Renal cortical epithelial cell (primary cell): ENCODE data around the gene PPP1R14C. TPM values are rescaled to one million over a fixed set of nuclear protein-coding genes. Genes with fewer than 3 reads are reported as not detected.

Source experiments
- DNase-seq: peaks from one replicate; pipeline ENCODE4 v3.0.0-alpha.2; 2011; ENCODE audit warnings: low read depth
- total RNA-seq: library from RNA; depleted of rRNA; stranded (reverse); fragments of >200 nt; gene quantifications from 2 replicates; pipeline ENCODE4 v1.2.3, GENCODE V29; 2014

Gene PPP1R14C
- total RNA-seq, 1 donor from 2014 or later: 17.0 TPM

DNA sequence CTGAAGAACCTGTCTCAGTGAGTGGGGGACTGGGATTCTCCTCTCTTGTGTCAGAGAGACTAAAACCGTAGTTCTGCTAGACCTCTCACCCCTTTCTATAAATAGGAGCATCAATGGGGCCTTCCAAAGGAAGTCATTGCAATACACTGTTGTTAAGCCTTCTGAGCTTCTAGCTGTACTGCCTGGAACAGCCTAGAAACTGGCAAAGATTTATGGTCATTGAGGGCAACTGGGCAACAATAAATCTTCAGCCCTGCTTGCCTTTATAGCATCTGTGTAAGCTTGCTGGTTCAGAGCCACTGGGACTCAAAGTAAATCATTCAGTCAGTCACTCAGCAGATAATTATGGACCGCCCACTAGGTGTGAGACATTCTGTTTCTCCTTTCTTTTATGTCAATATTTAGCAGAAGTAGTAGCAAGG lies 53.2 kb downstream of the PPP1R14C start:
- DNase-seq: peak; percentile 80

DNA sequence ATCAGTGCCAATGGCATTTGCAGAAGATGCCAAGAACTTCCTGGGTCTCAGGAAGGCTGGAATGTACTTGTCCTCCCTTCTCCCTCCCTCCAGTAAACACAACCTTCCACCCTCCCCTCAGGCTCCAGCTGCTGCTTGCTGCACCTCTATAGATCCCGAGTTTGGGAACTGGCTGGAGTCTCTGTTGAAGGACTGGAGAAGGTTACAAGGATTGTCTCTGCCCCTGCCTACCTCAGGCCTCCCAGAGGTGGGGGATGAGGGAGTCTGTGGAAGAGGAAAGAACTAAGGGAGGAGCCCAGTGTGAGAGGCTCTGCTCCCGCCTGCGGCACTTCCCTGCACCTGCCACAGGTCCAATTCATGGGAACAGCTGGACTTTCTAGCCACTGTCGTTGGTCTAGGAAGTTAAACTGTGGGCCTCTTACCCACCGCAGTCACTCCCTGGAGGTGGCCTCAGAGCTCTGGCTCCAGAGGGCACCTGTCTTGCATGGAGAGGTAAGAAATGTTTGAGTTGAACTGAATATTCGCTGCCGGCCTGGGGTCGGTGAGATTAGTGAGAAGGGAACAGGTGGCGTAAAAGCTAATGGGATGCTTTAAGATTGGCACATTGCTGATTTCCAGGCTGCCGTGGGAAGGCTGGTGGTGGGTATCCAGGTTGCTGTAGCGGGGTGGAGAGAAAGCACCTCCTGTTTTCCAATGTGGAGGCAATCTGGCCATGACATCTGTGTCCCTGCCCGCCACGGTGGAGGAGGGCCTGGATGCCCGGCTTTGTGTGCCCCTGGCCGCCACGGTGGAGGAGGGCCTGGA lies 54.3 kb downstream of the PPP1R14C start:
- peak; percentile 60 for DNase-seq

DNA sequence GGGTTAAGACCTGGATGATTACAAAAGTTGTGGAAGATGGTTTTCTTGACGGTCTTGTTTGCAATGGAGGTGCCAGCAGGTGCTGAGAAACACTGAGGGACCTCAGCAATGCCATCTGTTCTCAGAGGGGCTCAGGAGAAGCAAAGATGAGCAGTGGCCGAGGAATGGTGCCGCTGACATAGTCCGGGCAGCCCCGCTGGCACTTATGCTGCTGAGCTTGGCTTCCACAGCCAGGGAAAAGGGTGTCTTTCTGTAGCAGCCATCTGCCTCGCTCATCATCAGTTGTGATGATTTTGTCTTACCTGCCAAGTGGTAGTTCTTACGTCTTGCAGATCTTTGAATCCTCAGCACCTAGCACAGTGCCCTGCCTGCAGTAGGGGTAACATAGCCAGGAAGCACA lies 55.7 kb downstream of the PPP1R14C start:
- no peak for DNase-seq

DNA sequence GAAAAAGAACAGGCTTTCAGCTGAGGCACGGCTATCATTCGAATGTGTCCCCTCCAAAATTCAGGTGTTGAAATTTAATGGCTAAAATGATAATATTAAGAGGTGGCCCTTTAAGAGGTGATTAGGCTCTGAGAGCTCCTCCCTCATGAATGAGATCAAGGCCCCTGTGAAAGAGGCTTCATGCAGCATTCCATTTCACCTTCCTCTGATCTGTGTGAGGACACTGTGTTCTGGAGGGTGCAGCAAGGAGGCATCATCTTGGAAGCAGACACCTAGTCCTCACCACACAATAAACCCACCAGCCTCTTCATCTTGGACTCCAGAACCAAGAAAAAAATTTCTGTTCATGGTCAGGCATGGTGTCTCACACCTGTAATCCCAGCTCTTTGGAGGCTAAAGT lies 56.4 kb downstream of the PPP1R14C start:
- no peak for DNase-seq

DNA sequence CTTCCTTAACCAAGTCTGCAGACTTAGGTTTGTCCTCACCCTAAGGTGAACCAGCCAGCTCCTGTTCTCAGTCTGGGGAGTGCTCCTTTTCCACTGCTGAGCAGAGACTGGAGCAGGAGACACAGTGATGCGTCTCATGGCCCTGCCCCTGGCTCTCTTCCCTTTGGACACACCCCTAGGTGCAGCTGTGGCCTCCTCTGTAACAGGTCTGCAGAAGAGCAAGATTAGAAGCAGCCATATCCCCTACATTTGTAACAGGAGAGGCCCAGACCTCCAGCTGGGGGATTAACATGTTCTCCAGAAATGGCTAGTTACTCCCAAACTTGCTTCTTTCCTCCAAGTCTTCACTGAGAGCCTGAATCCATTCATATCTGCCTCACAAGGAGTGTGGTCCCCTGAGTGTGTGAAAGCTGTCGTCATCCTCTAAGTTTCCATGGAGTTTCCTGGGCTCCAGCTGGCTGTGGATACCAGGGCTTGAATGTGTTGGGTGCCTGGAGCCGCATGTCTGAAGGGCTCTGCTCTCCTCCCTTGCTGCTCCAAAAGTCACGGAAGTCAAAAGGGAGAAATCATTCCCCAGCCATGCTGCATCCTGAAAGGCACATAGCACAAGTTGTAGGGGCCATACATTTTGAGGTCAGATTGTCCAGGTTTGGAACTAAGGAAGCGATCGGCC lies 57.7 kb downstream of the PPP1R14C start:
- no peak for DNase-seq

DNA sequence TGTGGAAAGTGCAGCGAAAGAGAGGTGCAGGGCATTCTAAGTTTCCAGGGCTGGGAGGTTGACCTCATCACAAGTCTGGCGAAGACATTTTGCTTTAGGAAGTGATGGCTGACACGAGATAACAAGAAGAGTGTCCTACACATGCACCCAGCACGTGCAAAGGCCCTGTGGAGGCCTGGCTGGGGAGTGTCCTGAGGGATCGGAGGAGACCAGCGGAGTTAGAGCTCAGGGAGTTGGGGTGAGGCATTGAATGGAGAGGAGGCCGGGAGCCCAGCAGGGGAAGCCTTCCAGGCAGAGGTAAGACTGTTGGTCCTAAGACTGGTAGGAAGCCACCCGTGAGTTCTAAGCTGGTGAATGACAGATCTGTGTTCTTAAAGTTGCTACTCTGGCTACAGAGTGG lies 58.4 kb downstream of the PPP1R14C start:
- no peak for DNase-seq

DNA sequence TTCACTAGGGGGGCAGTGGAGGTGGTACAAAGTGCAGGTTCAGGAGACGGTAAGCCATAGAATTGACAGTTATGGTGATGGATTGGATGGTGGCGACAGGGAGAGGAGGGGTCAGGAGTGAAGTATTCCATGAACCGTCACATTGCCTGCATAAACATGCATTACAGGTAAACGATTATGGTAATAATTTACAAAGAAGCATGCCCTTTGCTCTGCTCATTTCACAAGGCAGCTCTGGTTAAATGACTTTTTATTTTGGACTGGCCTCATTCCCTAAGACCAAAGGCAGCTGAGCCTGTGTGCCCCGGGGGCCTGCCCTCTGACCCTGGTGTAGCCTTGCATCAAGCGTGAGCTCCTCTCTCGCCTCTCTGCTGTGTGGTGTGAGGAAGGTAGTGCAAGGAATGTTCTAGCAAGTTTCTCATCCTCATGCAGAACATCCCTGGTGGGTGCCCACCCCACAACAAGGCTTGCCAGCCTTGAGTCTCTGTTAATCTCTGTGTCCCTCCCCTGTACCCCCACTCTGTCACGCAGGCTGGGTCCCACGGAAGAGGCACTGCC lies 59.0 kb downstream of the PPP1R14C start:
- peak; percentile 81 for DNase-seq

DNA sequence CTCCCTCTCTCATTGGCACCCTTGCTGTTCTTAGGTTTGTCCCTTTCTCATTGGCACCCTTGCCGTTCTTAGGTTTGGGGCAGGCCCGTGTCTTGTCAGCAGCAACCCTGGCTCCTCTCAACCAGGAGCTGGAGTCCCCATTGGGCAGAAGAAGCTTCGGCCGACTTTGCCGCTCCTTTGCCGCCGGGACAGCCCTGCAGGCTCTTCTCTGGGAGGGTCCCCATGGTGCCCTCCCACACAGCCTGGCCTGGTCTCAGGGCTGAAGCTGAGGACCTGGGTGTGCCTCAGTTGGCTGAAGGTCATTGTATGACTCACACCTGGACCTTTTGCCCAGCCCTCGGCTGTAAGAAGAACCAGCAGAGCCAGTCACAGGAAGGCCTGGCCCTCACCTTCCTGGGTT lies 59.6 kb downstream of the PPP1R14C start:
- peak; percentile 44 for DNase-seq

DNA sequence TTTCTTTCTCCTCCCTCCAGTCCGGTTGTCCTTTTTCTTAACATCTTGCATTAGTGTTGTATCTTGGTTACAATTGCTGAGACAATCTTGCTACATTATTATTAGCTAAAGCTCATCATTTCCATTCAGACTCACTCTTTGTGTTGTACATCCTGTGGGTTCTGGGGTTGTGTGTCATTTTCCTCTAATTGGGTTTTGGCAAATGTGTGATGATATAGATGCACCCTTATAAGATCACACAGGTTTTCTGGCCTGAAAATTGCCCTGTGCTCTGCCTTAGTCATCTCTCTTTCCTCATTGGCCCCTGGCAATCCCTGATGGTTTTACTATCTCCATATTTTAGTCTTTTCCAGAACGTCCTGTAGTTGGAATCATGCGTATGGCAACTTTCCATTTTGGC lies 60.1 kb downstream of the PPP1R14C start:
- DNase-seq: no peak

DNA sequence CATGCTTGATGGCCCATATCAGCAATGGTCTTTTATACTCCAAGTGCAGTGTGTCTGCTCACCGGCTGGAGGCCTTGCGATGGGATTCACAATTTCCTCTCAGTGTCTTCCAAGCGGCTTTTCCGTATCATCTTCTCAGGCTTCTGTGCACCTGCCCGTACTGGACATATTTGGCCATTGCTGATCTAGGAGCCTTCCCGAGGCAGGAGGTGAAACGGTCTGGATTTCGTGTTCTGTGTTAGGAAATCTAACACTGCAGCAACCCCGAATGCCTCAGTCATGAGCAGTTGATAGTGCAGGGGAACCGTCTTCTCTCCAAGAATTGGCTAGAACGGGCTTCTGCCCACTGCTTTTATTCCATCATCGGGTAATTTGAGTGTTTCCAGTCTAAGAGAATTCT lies 60.5 kb downstream of the PPP1R14C start:
- DNase-seq: no peak

DNA sequence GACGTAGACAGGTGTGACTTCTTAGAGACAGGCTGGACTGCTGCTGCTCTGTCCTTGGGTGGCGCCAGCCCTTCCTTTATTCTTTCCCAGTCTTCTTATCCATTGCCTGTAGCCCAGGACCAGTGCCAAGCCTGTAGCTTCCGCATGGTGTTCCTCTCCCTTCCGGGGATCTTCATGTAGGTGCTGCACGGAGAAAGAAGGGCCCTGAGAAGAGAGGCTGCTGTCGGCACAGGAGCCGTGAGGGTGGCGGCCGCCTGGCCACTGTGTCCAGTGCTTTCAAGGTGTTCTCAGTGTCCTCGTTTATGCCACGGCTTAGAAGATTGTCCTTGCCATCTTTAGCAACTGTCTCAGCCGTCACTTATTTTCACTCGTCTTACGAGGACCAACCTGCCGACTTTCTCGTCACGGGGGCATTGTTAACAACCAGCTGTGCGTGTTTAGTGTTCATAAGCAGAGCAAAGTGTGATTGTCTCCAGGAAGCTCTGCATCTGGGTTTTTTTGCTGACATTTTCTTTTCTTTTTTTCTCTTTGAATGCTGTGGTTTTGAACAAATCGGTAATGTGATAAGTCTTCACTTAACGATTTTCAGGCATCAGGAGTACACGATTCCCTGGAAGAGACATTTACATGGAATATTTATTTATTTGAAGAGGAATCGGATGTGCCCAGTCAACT lies 61.2 kb downstream of the PPP1R14C start:
- DNase-seq: no peak

DNA sequence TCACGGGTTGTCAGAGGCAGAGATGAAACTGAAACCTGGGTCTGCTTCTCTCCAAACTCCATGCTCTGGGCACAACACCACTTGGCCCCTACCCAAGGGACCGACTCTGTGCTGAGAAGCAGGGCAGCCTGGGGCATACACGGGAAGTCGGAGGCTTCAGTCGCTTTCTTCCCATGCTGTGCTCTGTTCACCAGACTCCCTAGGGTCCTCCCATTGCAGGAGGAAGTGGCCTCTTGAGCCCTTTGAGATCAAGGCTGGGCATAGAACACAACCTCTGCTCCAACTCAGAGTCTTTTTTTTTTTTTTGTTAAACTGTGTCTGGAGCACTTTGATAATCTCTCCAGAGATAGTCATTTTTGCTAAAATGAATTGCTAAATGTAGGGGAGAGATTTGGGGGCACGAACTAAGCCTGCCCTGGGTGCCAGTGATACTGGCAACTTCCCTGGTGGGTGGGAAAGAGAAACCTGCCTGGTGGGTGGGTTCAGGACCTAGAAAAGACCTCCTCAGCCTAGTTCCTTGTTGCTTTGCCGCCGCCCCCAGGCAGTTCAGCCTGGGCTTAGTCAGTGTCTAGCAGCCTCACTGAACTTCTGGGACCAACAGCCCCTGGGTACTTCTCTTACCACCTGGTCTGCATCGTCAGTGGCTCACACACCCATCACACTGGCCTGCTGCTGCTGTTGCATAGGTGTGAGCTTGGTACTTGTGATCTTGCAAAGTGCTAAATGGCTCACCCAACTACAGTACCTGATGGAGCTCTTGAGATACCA lies 62.0 kb downstream of the PPP1R14C start:
- DNase-seq: no peak

DNA sequence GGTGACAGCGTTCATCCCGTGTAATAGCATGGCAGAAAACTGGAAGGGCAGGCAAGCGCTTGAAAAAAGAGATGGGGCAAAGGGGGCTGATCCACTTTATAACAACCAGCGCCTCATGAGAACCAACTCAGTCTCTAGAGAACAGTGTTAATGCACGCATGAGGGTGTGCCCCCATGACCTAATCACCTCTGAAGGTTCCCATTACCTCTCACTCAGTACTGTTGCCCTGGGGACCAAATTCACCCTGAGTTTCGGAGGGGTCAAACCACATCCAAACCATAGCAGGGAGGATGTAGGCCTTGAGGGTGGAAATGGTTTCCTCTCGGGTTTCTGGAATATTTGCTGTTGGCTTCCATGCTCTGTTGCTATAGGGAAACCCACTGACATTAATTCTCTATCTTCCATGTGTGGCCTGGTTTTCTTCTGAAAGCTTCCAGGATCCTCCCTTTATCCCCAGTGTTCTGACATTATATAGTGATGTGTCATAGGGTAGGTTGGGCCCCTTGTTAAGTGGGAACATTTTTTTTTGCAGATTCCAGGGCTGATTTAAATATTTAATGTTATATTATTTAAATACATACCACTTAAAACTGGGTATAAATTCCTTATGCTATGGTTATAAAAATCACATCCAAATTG lies 65.2 kb downstream of the PPP1R14C start:
- peak; percentile 29 for DNase-seq

DNA sequence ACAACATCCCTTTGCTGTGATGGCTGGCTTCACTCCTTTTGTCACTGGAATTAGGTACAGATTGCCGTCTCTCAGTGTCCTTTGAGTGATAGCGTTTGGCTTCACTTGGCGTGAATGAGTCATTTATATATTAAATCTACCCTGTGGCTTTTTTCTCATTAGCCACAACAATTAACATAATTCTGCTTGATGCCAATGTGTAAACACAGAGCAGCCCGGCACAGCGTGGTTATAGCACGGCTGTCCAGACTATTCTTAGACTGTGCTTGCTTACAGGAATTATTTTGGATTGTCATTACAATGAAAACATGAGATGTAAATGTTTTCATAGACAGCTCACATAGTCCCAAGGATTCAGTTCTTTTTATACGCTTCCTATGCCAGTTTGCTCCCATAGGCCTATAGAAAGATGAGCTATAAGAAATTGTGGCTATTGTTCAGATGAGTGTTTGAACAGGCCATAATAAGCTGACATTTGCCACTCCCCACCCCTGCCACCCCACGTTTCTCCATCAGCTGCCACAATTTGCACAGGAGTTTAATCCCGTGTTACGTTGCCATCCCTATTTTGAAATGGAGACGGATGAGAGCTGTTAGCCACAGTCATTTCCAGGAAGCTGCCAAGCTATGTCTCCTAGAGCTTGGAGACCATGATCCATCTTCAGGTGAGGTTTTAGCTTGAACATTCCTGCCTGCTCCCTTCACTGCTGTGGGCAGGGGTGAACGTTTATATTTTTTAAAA lies 65.9 kb downstream of the PPP1R14C start:
- peak; percentile 59 for DNase-seq

DNA sequence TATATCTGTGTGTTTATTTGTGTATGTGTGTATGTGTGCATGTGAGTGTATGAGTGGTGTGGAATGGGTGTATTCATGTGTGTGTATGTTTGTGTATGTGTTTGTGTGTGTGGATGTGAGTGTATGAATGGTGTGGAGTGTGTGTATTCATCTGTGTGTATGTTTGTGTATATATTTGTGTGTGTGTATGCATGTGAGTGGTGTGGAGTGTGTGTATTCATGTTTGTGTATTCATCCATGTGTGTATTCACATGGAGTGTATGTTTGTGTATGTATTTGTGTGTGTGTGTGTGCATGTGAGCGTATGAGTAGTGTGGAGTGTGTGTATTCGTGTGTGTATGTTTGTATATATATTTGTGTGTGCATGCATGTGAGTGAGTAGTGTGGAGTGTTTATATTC lies 66.6 kb downstream of the PPP1R14C start:
- no peak for DNase-seq

DNA sequence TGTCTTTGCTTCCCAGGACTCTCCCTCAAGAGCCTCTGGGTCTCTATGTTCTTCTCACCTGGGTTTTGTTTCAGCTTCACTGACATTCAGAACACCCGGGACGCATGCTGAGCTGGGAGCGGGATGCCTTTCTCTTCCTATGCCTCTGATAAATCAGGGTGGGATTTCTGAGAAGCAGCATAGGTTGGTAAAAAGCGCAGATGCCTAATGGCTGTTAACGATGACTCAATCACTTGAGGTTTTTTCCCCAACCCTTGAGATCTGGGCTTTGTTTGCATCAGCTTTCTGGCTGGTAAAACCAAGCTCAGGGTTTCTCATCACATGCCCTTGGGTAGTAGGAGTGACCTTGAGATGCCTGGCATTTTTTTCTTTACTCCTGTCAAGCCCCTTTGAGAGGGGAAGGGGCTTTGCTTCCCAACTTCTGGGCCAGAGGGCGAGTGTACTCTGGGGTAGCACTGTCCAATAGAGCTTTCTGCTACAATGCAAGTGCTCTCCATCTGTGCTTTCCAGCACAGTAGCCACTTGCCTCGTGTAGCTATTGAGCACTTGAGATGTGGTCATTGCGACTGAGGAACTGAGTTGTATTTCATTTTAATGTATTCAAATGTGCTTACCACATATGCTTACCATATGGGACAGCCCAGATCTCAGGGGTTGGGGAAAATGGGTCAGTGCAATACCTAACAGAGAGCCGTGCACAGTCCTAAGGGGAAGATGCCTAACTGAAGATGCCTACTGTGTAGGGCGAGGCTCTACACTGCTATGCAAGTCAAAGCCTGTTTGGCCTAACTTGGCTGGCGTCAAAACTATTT lies 69.1 kb downstream of the PPP1R14C start:
- DNase-seq: peak; percentile 46

DNA sequence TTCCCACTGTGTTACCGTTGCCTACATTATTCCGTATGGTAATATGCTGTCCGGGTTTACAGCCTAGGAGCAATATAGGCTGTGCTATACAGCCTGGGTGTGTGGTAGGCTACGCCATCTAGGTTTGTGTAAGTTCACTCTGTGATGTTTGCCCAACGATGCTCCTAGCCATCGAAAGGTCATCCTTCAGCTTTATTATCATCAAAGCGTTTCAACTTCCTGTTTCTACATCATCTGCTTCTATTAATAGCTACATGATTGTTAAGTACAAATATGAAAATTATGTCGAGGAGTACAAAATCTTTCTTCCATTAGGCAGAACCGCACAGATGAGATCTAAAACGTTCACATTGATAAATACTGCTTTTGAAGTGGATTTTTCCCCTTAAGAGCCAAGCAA lies 69.9 kb downstream of the PPP1R14C start:
- DNase-seq: no peak

DNA sequence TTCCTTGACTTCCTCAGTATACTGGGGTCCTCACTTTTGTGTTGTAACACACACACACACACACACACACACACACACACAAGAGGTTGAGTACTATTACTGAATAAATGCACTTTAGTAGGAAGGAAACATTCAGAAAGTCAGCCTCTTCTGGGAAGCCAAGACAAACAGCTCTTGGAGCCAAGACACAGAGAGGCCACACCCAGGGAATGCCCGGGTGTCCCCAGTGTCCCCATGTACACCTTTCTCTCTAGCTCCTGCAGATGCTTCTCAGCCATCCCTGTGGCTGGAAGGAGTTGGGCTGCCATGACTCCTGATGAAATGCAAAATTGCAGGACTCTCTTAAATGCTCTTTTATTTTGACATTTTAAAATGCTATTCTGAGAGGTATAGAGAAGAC lies 70.5 kb downstream of the PPP1R14C start:
- no peak for DNase-seq

DNA sequence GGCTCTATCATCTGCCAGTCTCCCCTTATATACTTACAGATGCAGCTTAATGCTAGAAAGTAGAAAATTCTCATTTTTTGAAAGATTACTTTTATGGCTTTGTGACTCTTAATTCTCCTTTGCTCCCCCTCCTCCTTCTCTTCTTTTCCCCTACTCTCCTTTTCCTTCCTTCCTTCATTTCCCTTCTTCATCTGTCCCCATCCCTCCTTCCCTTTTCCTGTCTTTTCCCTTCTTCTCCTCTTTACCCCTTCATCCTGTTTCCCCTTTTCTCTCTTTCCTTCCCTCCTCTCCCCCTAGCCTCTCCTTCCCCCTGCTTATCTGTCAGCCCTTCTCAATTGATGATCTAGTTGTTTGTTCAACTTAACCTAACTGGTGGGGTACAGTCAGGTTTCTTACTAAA lies 71.5 kb downstream of the PPP1R14C start:
- DNase-seq: no peak
